GM18502 (cell line): ENCODE data around the gene GRID1.

Experiments used
- ATAC-seq: cut with Tn5 transposase; IDR thresholded peaks from one replicate; pipeline ENCODE4 v1.9.1; 2021; ENCODE audit warnings: mild to moderate bottlenecking; ENCODE audit not compliant: unreplicated experiment, poor library complexity

Gene GRID1

GRCh38 chr10:85891472-85891871 lies 475.1 kb downstream of the GRID1 start:
- no peak for ATAC-seq

- no peak for ATAC-seq
These were observed 478.0 kb downstream of the GRID1 start for GRCh38 chr10:85888559-85888958.

GRCh38 chr10:85888004-85888403 lies 478.6 kb downstream of the GRID1 start:
- no peak for ATAC-seq

GRCh38 chr10:85874208-85874607 lies 492.4 kb downstream of the GRID1 start:
- ATAC-seq: no peak

GRCh38 chr10:85873063-85873462 lies 493.5 kb downstream of the GRID1 start:
- ATAC-seq: no peak

GRCh38 chr10:85868627-85869499 lies 497.7 kb downstream of the GRID1 start:
- no peak for ATAC-seq

- no peak for ATAC-seq
These were observed 501.6 kb downstream of the GRID1 start for GRCh38 chr10:85864868-85865526.

GRCh38 chr10:85864173-85864549 lies 502.4 kb downstream of the GRID1 start:
- no peak for ATAC-seq

GRCh38 chr10:85863301-85864172 lies 503.1 kb downstream of the GRID1 start:
- no peak for ATAC-seq

GRCh38 chr10:85862771-85863170 lies 503.8 kb downstream of the GRID1 start:
- no peak for ATAC-seq

- ATAC-seq: no peak
These were observed 504.9 kb downstream of the GRID1 start for GRCh38 chr10:85861513-85862197.

- ATAC-seq: no peak
These were observed 506.7 kb downstream of the GRID1 start for GRCh38 chr10:85859859-85860258.

- ATAC-seq: no peak
These were observed 507.6 kb downstream of the GRID1 start for GRCh38 chr10:85858776-85859515.

GRCh38 chr10:85857791-85858190 lies 508.8 kb downstream of the GRID1 start:
- no peak for ATAC-seq

- no peak for ATAC-seq
These were observed 509.3 kb downstream of the GRID1 start for GRCh38 chr10:85857305-85857704.

- no peak for ATAC-seq
These were observed 514.7 kb downstream of the GRID1 start for GRCh38 chr10:85851934-85852333.

GRCh38 chr10:85851325-85851724 lies 515.3 kb downstream of the GRID1 start:
- ATAC-seq: no peak

- ATAC-seq: no peak
These were observed 515.9 kb downstream of the GRID1 start for GRCh38 chr10:85850736-85851135.

GRCh38 chr10:85849315-85849714 lies 517.3 kb downstream of the GRID1 start:
- ATAC-seq: no peak

GRCh38 chr10:85848756-85849155 lies 517.8 kb downstream of the GRID1 start:
- no peak for ATAC-seq
